A549 (cell line): ENCODE measurements around the gene IFI27L1. TPM values are rescaled to one million over a fixed set of nuclear protein-coding genes. Genes with fewer than 3 reads are reported as not detected.

ENCODE experiments used
- ATAC-seq, 2 experiments: fragments of 200-7000 bp in 1 of 2; fragments of >200 bp in 1 of 2; cut with Nextera tagmentation in 1 of 2; cut with Tn5 transposase in 1 of 2; 3 replicates each; pipeline versions ENCODE4 v1.8.0 to v1.9.1; 2018 to 2020; ENCODE audit warnings: mild to moderate bottlenecking in 1 of 2, moderate library complexity in 1 of 2
- CTCF ChIA-PET: fragments of 300-600 bp; sonication (Branson Sonifier 250); formaldehyde crosslinking; extraction: SDS; loops from one replicate; lab custom pipeline; 2021; ENCODE audit warnings: antibody characterized with exemption, inconsistent platforms; lab: Yijun Ruan, JAX
- POLR2A ChIA-PET: fragments of 350-600 bp; formaldehyde crosslinking; extraction: SDS; loops from one replicate; lab custom pipeline; 2021; ENCODE audit warnings: antibody characterized with exemption, inconsistent platforms; lab: Yijun Ruan, JAX
- DNase-seq, 2 experiments: peaks; one replicate each; pipeline versions ENCODE4 v3.0.0 to v3.0.0-alpha.2; 2011 to 2016; ENCODE audit warnings: low read depth in 1 of 2, low spot score in 1 of 2
- FAIRE-seq: peaks from 2 replicates; lab custom pipeline; 2011; peaks lifted over from hg19 to GRCh38; lab: Jason Lieb, UNC
- H3K27ac ChIP-seq, 2 experiments: fragments of >200 bp; sonication (Bioruptor Twin); formaldehyde crosslinking; 3 replicates each; pipeline ENCODE4 v1.5.1; 2016 to 2017
- H3K4me1 ChIP-seq: fragments of >200 bp; sonication (Bioruptor Twin); formaldehyde crosslinking; 3 replicates; pipeline ENCODE4 v1.6.1; 2016
- H3K4me2 ChIP-seq: fragments of >200 bp; sonication (Bioruptor Twin); formaldehyde crosslinking; 3 replicates; pipeline ENCODE4 v1.6.1; 2016
- H3K4me3 ChIP-seq: fragments of >200 bp; sonication (Bioruptor Twin); formaldehyde crosslinking; 3 replicates; pipeline ENCODE4 v1.5.1; 2016
- H3K9me3 ChIP-seq: fragments of >200 bp; sonication (Bioruptor Twin); formaldehyde crosslinking; 3 replicates; pipeline ENCODE4 v1.6.1; 2016
- ATOH8 ChIP-seq: fragments of 250-450 bp; sonication (Bioruptor Pico); IDR thresholded peaks from 2 replicates; pipeline ENCODE4 v1.5.0; 2020; ENCODE audit warnings: low read depth, mild to moderate bottlenecking, moderate library complexity
- BHLHE40 ChIP-seq: IDR thresholded peaks from 2 replicates; pipeline ENCODE4 v1.6.1; 2012; ENCODE audit warnings: low read depth, low read length, inconsistent platforms
- CBX2 ChIP-seq: fragments of 200-600 bp; sonication (generic); IDR thresholded peaks from 2 replicates; pipeline ENCODE4 v1.6.1; 2016; ENCODE audit warnings: low read depth, mild to moderate bottlenecking, borderline replicate concordance
- CBX8 ChIP-seq: fragments of 200-600 bp; sonication (generic); IDR thresholded peaks from 2 replicates; pipeline ENCODE4 v1.6.1; 2016
- E2F6 ChIP-seq: IDR thresholded peaks from 2 replicates; pipeline ENCODE4 v1.6.1; 2012; ENCODE audit warnings: low read depth, borderline replicate concordance
- EP300 ChIP-seq, 2 experiments: fragments of >200 bp; sonication (Bioruptor Twin); formaldehyde crosslinking; IDR thresholded peaks; 2 replicates in 1 of 2; 3 replicates in 1 of 2; pipeline ENCODE4 v1.6.1; 2016 to 2017
- FOSL2 ChIP-seq, 2 experiments: fragments of 450-650 bp in 1 of 2; fragments of >200 bp in 1 of 2; sonication (Bioruptor Twin) in 1 of 2; formaldehyde crosslinking; IDR thresholded peaks; 2 replicates each; pipeline versions ENCODE4 v1.5.0 to v1.6.1; 2016 to 2020; ENCODE audit warnings: mild to moderate bottlenecking in 1 of 2, moderate library complexity in 1 of 2
- HDAC2 ChIP-seq: fragments of 200-600 bp; sonication (generic); IDR thresholded peaks from 2 replicates; pipeline ENCODE4 v1.6.1; 2016
- HOXB13 ChIP-seq: fragments of 250-450 bp; sonication (Bioruptor Pico); IDR thresholded peaks from 2 replicates; pipeline ENCODE4 v1.5.0; 2020; ENCODE audit warnings: low read depth, mild to moderate bottlenecking, moderate library complexity
- HOXB5 ChIP-seq: fragments of 250-450 bp; sonication (Bioruptor Pico); IDR thresholded peaks from 2 replicates; pipeline ENCODE4 v1.5.0; 2020; ENCODE audit warnings: mild to moderate bottlenecking, moderate library complexity
- KDM1A ChIP-seq: fragments of 200-600 bp; sonication (generic); IDR thresholded peaks from 2 replicates; pipeline ENCODE4 v1.6.1; 2016; ENCODE audit warnings: low read depth, mild to moderate bottlenecking
- KDM5A ChIP-seq: fragments of 200-600 bp; sonication (generic); IDR thresholded peaks from 2 replicates; pipeline ENCODE4 v1.6.1; 2016; ENCODE audit warnings: antibody characterized with exemption, mild to moderate bottlenecking
- MAFK ChIP-seq: fragments of 450-650 bp; IDR thresholded peaks from 2 replicates; pipeline ENCODE4 v1.6.1; 2014; ENCODE audit not compliant: partially characterized antibody
- MAX ChIP-seq: IDR thresholded peaks from 2 replicates; pipeline ENCODE4 v1.6.1; 2012
- MAZ ChIP-seq: fragments of 150-350 bp; IDR thresholded peaks from 2 replicates; pipeline ENCODE4 v1.6.1; 2014; ENCODE audit warnings: antibody characterized with exemption, low read depth, low read length, borderline replicate concordance
- MYC ChIP-seq: IDR thresholded peaks from 2 replicates; pipeline ENCODE4 v1.6.1; 2012; ENCODE audit warnings: mild to moderate bottlenecking, inconsistent platforms, low read length, improper control_type of control experiment, borderline replicate concordance
- POLR2A ChIP-seq: IDR thresholded peaks from 2 replicates; pipeline ENCODE4 v1.6.1; 2012; ENCODE audit warnings: mild to moderate bottlenecking, low read length
- RCOR1 ChIP-seq: fragments of 150-350 bp; IDR thresholded peaks from 2 replicates; pipeline ENCODE4 v1.6.1; 2014; ENCODE audit warnings: antibody characterized with exemption, low read length, low read depth
- SMC3 ChIP-seq: fragments of >200 bp; sonication (Bioruptor Twin); formaldehyde crosslinking; IDR thresholded peaks from 3 replicates; pipeline ENCODE4 v1.6.1; 2018; ENCODE audit warnings: inconsistent platforms
- SREBF2 ChIP-seq: fragments of 450-650 bp; IDR thresholded peaks from 2 replicates; pipeline ENCODE4 v1.6.1; 2014; ENCODE audit warnings: mild to moderate bottlenecking, moderate library complexity
- TP53 ChIP-seq: fragments of 250-450 bp; sonication (Bioruptor Pico); IDR thresholded peaks from 2 replicates; pipeline ENCODE4 v1.5.0; 2021; ENCODE audit warnings: mild to moderate bottlenecking, moderate library complexity
- ZC3H11A ChIP-seq: fragments of 450-650 bp; IDR thresholded peaks from 2 replicates; pipeline ENCODE4 v1.6.1; 2014; ENCODE audit warnings: antibody characterized with exemption, mild to moderate bottlenecking
- WGBS: methylation state at CpG from one replicate; pipeline ENCODE4 v1.1.6; 2017; ENCODE audit errors: missing lambda C conversion rate; 5-methylcytosine and 5-hydroxymethylcytosine counted together
- polyA plus RNA-seq, 4 experiments: library from polyadenylated mRNA; depleted of rRNA in 3 of 4; stranded (reverse); fragments of >200 nt; fragmentation: RNase III in 1 of 4; extraction: RNeasy Plus Mini Kit Qiagen cat#74134 plus additional on column Dnase treatment in 1 of 4; gene quantifications; 2 replicates in 3 of 4; 3 replicates in 1 of 4; pipeline ENCODE4 v1.2.3, GENCODE V29; 2011 to 2017

Gene IFI27L1
- polyA plus RNA-seq, 2 of the 4 experiments (the other 2 are of a cell fraction), result 15.9 to 28.0 TPM

- H3K27ac ChIP-seq, result no peak overlapping the region
- DNase-seq (no peak), FAIRE-seq (no peak), ATAC-seq (no peak)
- no peak overlapping the region for H3K4me2 ChIP-seq
- no peaks in the 10 kb centered on the region for H3K4me1 ChIP-seq
- POLR2A ChIA-PET, result no interaction called here
- WGBS, result 71% methylated on average over 5 of the region's 5 CpGs
- CTCF ChIA-PET, result interaction anchor here (2.2 to 9.5 kb wide), 2 partner anchors 97 to 101 kb away, joined by 6 to 78 read pairs; no protein-coding TSS in a partner anchor
- H3K4me3 ChIP-seq, result no peak overlapping the region
- H3K9me3 ChIP-seq, result no peaks in the 10 kb centered on the region
- TF ChIP-seq SMC3, result no peak
- no peak for TF ChIP-seq HOXB5
- no peak for TF ChIP-seq CBX8
- TF ChIP-seq FOSL2 (IDR thresholded peaks at IDR 0.05), result no peak
- no peak for TF ChIP-seq FOSL2 (CRISPR knock-in tag; IDR thresholded peaks at IDR 0.05)
- TF ChIP-seq BHLHE40, result no peak
- TF ChIP-seq ZC3H11A, result no peak
- no peak for TF ChIP-seq CBX2
- no peak for TF ChIP-seq SREBF2
- no peak for TF ChIP-seq KDM1A
- no peak for TF ChIP-seq ATOH8
- no peak for TF ChIP-seq RCOR1
- TF ChIP-seq MAFK, result no peak
- no peak for TF ChIP-seq EP300 (IDR thresholded peaks at IDR 0.05)
- TF ChIP-seq E2F6, result no peak
- TF ChIP-seq MAZ, result no peak
Measured at GRCh38 chr14:94040247-94040646, 40.9 kb upstream of the IFI27L1 start.

- no peak for DNase-seq
- TF ChIP-seq KDM5A (no peak), MAZ (no peak), HOXB5 (no peak), TP53 (no peak), HOXB13 (CRISPR knock-in tag) (no peak), POLR2A (no peak), HDAC2 (no peak), MAX (no peak)
- no peaks in the 10 kb centered on the region for H3K4me1 ChIP-seq
- no peak for ATAC-seq
- WGBS, result 82% methylated on average over 13 of the region's 13 CpGs
- POLR2A ChIA-PET, result no interaction called here
- no peak overlapping the region for H3K27ac ChIP-seq
- no peak overlapping the region for H3K4me2 ChIP-seq
- CTCF ChIA-PET, result interaction anchor here (1.0 to 2.2 kb wide), 3 partner anchors 96 to 140 kb away, joined by 3 to 6 read pairs (median 6); no protein-coding TSS in a partner anchor
- no peaks in the 10 kb centered on the region for H3K9me3 ChIP-seq
- H3K4me3 ChIP-seq, result no peak overlapping the region
- no peak for FAIRE-seq
Measured at GRCh38 chr14:94040796-94041195, 40.3 kb upstream of the IFI27L1 start.

- Histone ChIP-seq H3K9me3 (no peaks in the 10 kb centered on the region), H3K4me1 (no peaks in the 10 kb centered on the region), H3K4me2 (no peak overlapping the region), H3K4me3 (no peak overlapping the region)
- WGBS, result 83% methylated on average over 18 of the region's 18 CpGs
- no peak for FAIRE-seq
- DNase-seq, result no peak
- POLR2A ChIA-PET, result no interaction called here
- CTCF ChIA-PET, result interaction anchor here (0.7 to 1.5 kb wide), 4 partner anchors 13 to 139 kb away, joined by 3 to 6 read pairs (median 4); no protein-coding TSS in a partner anchor
- TF ChIP-seq MYC, result no peak
- TF ChIP-seq, all 56 proteins: peak for 0
- no peak overlapping the region for H3K27ac ChIP-seq
- ATAC-seq, result peak; percentile 8 to 15; a peak in 3 of 6 replicates
Measured at GRCh38 chr14:94041551-94042346, 39.4 kb upstream of the IFI27L1 start.
